ENCODE results near the gene SPATA3. TPM values are rescaled to one million over a fixed set of nuclear protein-coding genes. Genes with fewer than 3 reads are reported as not detected.
A peak's percentile ranks its signal among the peaks of the same experiment; 100 is the strongest.

The SPATA3 gene
- total and polyA plus RNA-seq, 5 donors from 2014 or later: 0.72 TPM; not detected in 4

DNA sequence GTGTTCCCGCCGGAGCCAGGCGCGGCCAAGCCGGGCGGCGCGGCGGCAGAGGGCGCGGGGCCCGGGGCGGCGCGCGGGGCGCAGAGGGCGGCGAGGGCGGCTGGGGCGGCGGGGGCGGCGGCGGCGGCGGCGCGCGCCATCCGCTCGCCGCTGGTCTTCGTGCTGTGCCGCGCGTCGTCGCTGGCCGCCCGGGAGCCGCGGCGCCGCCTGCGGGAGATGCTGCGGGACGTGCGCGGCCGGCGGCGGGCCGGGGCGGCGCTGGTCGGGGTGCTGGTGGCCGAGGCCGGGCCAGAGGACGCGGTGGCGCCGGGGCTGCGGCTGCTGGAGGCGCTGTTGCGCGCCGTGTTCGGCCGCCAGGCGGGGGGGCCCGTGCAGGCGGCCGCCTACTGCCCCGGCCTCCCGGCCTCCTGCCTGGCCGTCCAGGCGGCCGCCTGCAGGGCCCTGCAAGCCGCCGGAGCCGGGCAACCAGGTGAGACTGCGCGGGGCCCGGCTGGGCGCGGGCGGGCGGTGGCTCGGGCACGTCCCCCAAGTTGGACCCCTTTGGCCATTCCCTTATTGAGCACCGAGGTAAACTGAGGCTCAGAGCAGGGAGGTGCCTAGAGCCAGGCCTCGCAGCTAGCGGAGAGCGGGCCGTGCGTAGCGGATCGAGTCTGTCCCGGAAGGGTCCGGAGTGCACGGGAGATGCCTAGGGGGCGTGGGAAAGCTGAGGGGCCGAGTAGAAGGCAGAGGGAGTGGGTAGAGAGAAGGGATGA, 42.0 kb downstream of the SPATA3 start:
- ATAC-seq (ENCODE audit: low read depth in 2 of 2) (peak; percentile 16 to 34), DNase-seq (no peak)
- H3K4me3 Mint-ChIP-seq: peak overlapping the region in 1 of 4 donors; percentile 53
- peaks cover 84% of the 10 kb centered on the region for H3K27me3 Mint-ChIP-seq
- H3K9me3 ChIP-seq (ENCODE audit: control insufficient read depth in 2 of 2, low read length in 2 of 2): no peaks in the 10 kb centered on the region
- H3K4me1 ChIP-seq (ENCODE audit: control insufficient read depth, insufficient read depth, low read length, poor library complexity, severe bottlenecking): peaks cover 3% of the 10 kb centered on the region
- no peak overlapping the region for H3K27ac Mint-ChIP-seq
- H3K36me3 ChIP-seq (ENCODE audit: control insufficient read depth, insufficient read depth, low read length): no peaks in the 10 kb centered on the region
- H3K36me3 Mint-ChIP-seq: no peaks in the 10 kb centered on the region
- H3K9me3 Mint-ChIP-seq: peaks cover 0 to 2% (median 0%) of the 10 kb centered on the region in 7 donors
- no peak overlapping the region for H3K27ac ChIP-seq (ENCODE audit: insufficient read depth, low read length, poor library complexity, severe bottlenecking)
- no peak overlapping the region for H3K4me3 ChIP-seq (ENCODE audit: low read depth, low read length)
- peaks cover 0 to 11% (median 0%) of the 10 kb centered on the region in 4 donors for H3K4me1 Mint-ChIP-seq
- peaks cover 40% of the 10 kb centered on the region for H3K27me3 ChIP-seq (ENCODE audit: control insufficient read depth, insufficient read depth, low read length)

DNA sequence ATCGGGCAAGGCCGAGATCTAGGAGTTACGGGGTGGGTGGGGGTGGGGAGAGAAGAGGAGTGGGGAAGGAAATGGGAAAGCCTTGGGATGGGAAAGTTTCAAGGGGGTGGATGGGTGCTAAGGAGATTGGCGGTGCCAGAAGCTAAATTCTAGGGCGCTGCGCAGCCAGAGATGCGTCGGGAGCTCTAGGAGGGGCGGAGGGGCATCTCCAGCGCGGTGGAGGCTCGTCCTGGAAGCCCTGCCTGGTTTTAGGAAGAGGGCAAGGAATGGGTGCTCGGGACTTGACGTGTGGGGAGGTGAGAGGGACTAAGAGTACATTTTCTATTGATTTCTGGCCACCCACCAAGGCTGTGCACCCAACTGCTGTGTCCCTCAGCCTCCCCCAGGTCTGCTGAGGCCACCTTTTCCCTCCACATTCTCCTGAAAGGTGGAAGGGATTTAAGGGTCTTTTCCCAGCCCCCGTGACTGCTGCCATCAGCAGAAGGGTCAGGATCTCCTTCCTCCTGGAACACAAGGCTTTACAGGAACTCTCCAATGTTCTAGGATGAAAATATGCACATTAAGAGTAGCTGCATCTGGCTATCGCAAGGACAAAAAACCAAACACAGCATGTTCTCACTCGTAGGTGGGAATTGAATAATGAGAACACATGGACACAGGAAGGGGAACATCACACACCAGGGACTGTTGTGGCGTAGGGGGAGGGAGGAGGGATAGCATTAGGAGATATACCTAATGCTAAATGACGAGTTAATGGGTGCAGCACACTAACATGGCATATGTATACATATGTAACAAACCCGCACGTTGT, 42.8 kb downstream of the SPATA3 start:
- Histone ChIP-seq H3K4me1 (ENCODE audit: control insufficient read depth, insufficient read depth, low read length, poor library complexity, severe bottlenecking) (peaks cover 3% of the 10 kb centered on the region), H3K9me3 (ENCODE audit: control insufficient read depth in 2 of 2, low read length in 2 of 2) (no peaks in the 10 kb centered on the region), H3K27ac (ENCODE audit: insufficient read depth, low read length, poor library complexity, severe bottlenecking) (no peak overlapping the region), H3K36me3 (ENCODE audit: control insufficient read depth, insufficient read depth, low read length) (no peaks in the 10 kb centered on the region), H3K27me3 (ENCODE audit: control insufficient read depth, insufficient read depth, low read length) (peaks cover 40% of the 10 kb centered on the region), H3K4me3 (ENCODE audit: low read depth, low read length) (no peak overlapping the region)
- ATAC-seq (ENCODE audit: low read depth in 2 of 2): no peak
- H3K27ac Mint-ChIP-seq: no peak overlapping the region
- peaks cover 0 to 2% (median 0%) of the 10 kb centered on the region in 7 donors for H3K9me3 Mint-ChIP-seq
- no peaks in the 10 kb centered on the region for H3K36me3 Mint-ChIP-seq
- peaks cover 0 to 11% (median 0%) of the 10 kb centered on the region in 4 donors for H3K4me1 Mint-ChIP-seq
- H3K4me3 Mint-ChIP-seq: peak overlapping the region in 3 of 4 donors; percentile 38 to 66 (median 53)
- H3K27me3 Mint-ChIP-seq: peaks cover 84% of the 10 kb centered on the region
- DNase-seq: no peak

DNA sequence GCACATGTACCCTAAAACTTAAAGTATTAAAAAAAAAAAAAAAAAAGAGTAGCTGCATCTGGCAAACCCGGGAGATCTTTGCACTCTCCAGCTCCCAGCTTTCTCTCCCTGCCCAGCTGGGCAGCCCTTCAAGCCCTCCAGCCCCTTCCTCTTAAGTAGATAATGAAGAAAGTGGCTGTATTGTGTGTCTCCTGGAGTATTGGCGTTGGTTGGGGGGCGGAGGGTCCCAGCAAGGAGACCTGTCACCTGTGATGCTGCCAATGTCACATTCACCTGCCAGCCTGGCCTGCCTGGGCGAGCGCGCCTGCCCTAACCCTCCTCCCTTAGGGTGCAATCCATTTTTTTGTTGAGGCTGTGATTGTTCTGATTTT, 43.4 kb downstream of the SPATA3 start:
- H3K4me3 Mint-ChIP-seq: no peak overlapping the region
- H3K36me3 Mint-ChIP-seq: no peaks in the 10 kb centered on the region

DNA sequence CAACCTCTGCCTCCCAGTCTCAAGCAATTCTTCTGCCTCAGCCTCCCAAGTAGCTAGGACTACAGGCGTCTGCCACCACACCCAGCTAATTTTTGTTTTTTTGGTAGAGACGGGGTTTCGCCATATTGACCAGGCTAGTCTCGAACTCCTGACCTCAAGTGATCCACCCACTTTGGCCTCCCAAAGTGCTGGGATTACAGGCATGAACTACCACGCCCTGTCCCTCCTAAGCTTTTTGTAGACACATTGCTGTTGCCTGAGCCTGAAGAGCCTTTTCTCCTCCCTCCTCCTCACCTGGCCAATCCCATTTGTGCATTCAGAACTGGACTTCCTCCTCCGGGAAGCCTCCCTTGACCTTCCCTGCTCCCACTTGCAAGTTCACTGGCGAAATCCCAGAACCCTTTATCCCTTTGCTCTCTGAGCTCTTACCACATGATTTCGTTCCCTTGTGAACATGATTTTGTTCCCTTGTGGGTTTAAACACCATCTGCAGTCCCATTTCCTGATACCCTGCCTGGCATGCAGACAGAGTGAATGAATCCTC, 44.0 kb downstream of the SPATA3 start:
- H3K9me3 ChIP-seq (ENCODE audit: control insufficient read depth in 2 of 2, low read length in 2 of 2): no peaks in the 10 kb centered on the region
- no peak for ATAC-seq (ENCODE audit: low read depth in 2 of 2)
- H3K27ac Mint-ChIP-seq: peak overlapping the region in 1 of 3 donors; percentile 17
- peaks cover 74% of the 10 kb centered on the region for H3K27me3 Mint-ChIP-seq
- H3K36me3 ChIP-seq (ENCODE audit: control insufficient read depth, insufficient read depth, low read length): no peaks in the 10 kb centered on the region
- H3K4me1 ChIP-seq (ENCODE audit: control insufficient read depth, insufficient read depth, low read length, poor library complexity, severe bottlenecking): peaks cover 3% of the 10 kb centered on the region
- H3K27me3 ChIP-seq (ENCODE audit: control insufficient read depth, insufficient read depth, low read length): peaks cover 40% of the 10 kb centered on the region
- no peak overlapping the region for H3K4me3 ChIP-seq (ENCODE audit: low read depth, low read length)
- H3K4me1 Mint-ChIP-seq: peaks cover 0 to 11% (median 0%) of the 10 kb centered on the region in 4 donors
- no peak for DNase-seq
- peaks cover 0 to 2% (median 0%) of the 10 kb centered on the region in 7 donors for H3K9me3 Mint-ChIP-seq
- H3K4me3 Mint-ChIP-seq: peak overlapping the region in 1 of 4 donors; percentile 71
- no peaks in the 10 kb centered on the region for H3K36me3 Mint-ChIP-seq
- no peak overlapping the region for H3K27ac ChIP-seq (ENCODE audit: insufficient read depth, low read length, poor library complexity, severe bottlenecking)

More for the DNA sequence above, 43.4 kb downstream of the SPATA3 start:
- peaks cover 40% of the 10 kb centered on the region for H3K27me3 ChIP-seq (ENCODE audit: control insufficient read depth, insufficient read depth, low read length)
- H3K9me3 ChIP-seq (ENCODE audit: control insufficient read depth in 2 of 2, low read length in 2 of 2): no peaks in the 10 kb centered on the region
- peaks cover 3% of the 10 kb centered on the region for H3K4me1 ChIP-seq (ENCODE audit: control insufficient read depth, insufficient read depth, low read length, poor library complexity, severe bottlenecking)
- H3K27ac Mint-ChIP-seq: no peak overlapping the region
- peaks cover 80% of the 10 kb centered on the region for H3K27me3 Mint-ChIP-seq
- H3K4me1 Mint-ChIP-seq: peaks cover 0 to 11% (median 0%) of the 10 kb centered on the region in 4 donors
- H3K4me3 ChIP-seq (ENCODE audit: low read depth, low read length): no peak overlapping the region
- peaks cover 0 to 2% (median 0%) of the 10 kb centered on the region in 7 donors for H3K9me3 Mint-ChIP-seq
- no peak for ATAC-seq (ENCODE audit: low read depth in 2 of 2)
- DNase-seq: no peak
- H3K36me3 ChIP-seq (ENCODE audit: control insufficient read depth, insufficient read depth, low read length): no peaks in the 10 kb centered on the region
- no peak overlapping the region for H3K27ac ChIP-seq (ENCODE audit: insufficient read depth, low read length, poor library complexity, severe bottlenecking)

DNA sequence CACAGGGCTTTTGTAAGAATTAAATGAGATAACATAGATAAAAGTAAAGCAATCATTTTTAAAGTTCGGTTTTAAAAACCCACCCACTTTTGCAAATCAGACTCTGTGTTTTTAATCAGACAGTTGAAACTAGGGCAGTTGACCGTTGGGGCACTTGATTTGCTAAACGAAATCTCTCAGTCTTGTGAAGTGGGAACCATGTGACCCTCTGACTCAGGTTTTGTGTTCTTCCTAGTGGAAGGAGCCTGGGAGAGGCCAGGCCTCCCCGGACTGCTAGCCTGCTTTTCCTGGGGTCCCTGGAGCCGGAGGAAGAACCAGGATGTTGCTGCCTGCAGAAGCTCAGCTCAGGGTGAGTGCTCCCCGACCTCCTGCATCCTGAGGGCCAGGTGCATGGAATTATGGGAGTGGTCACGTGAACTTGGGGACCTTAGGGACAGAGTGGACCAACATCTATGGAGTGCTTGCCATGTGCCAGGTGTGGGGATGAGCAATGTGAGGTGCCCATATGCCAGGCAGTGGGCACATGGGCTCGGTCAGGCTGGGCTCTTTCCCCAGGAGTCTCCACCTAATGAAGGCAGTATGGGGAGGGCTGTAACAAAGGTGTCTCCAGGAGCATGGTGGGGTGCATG, 45.3 kb downstream of the SPATA3 start:
- peaks cover 3% of the 10 kb centered on the region for H3K4me1 ChIP-seq (ENCODE audit: control insufficient read depth, insufficient read depth, low read length, poor library complexity, severe bottlenecking)
- H3K27ac ChIP-seq (ENCODE audit: insufficient read depth, low read length, poor library complexity, severe bottlenecking): no peak overlapping the region
- ATAC-seq (ENCODE audit: low read depth in 2 of 2) (no peak), DNase-seq (no peak)
- Mint-ChIP-seq H3K4me1 (peaks cover 0 to 11% (median 0%) of the 10 kb centered on the region in 4 donors), H3K27ac (peak overlapping the region in 1 of 3 donors; percentile 43), H3K36me3 (no peaks in the 10 kb centered on the region), H3K4me3 (no peak overlapping the region), H3K27me3 (peaks cover 61% of the 10 kb centered on the region), H3K9me3 (peaks cover 0 to 2% (median 0%) of the 10 kb centered on the region in 7 donors)
- no peaks in the 10 kb centered on the region for H3K36me3 ChIP-seq (ENCODE audit: control insufficient read depth, insufficient read depth, low read length)
- no peaks in the 10 kb centered on the region for H3K9me3 ChIP-seq (ENCODE audit: control insufficient read depth in 2 of 2, low read length in 2 of 2)
- H3K4me3 ChIP-seq (ENCODE audit: low read depth, low read length): no peak overlapping the region
- peaks cover 37% of the 10 kb centered on the region for H3K27me3 ChIP-seq (ENCODE audit: control insufficient read depth, insufficient read depth, low read length)

DNA sequence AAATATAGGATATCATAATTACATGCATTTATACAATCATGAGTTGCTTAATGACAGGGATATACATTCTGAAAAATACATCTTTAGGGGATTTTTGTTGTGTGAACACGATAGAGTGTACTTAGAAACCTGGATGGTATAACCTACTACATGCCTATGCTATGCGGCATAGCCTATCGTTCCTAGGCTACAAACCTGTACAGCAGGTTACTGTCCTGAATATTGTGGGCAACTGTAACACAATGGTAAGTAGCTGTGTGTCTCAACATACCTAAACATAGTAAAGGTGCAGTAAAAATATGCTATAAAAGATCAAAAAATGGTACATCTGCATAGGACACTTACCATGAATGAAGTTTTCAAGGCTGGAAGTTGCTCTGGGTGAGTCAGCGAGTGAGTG, 47.9 kb downstream of the SPATA3 start:
- no peak overlapping the region for H3K4me3 ChIP-seq (ENCODE audit: low read depth, low read length)
- DNase-seq: no peak
- H3K4me1 ChIP-seq (ENCODE audit: control insufficient read depth, insufficient read depth, low read length, poor library complexity, severe bottlenecking): no peaks in the 10 kb centered on the region
- no peaks in the 10 kb centered on the region for H3K4me1 Mint-ChIP-seq
- H3K27ac Mint-ChIP-seq: no peak overlapping the region
- H3K27me3 Mint-ChIP-seq: peaks cover 50% of the 10 kb centered on the region
- H3K27ac ChIP-seq (ENCODE audit: insufficient read depth, low read length, poor library complexity, severe bottlenecking): no peak overlapping the region
- no peak for ATAC-seq (ENCODE audit: low read depth in 2 of 2)
- peaks cover 25% of the 10 kb centered on the region for H3K27me3 ChIP-seq (ENCODE audit: control insufficient read depth, insufficient read depth, low read length)
- no peaks in the 10 kb centered on the region for H3K36me3 Mint-ChIP-seq
- no peaks in the 10 kb centered on the region for H3K9me3 ChIP-seq (ENCODE audit: control insufficient read depth in 2 of 2, low read length in 2 of 2)
- H3K9me3 Mint-ChIP-seq: peaks cover 0 to 2% (median 0%) of the 10 kb centered on the region in 7 donors
- no peaks in the 10 kb centered on the region for H3K36me3 ChIP-seq (ENCODE audit: control insufficient read depth, insufficient read depth, low read length)
- H3K4me3 Mint-ChIP-seq: no peak overlapping the region

DNA sequence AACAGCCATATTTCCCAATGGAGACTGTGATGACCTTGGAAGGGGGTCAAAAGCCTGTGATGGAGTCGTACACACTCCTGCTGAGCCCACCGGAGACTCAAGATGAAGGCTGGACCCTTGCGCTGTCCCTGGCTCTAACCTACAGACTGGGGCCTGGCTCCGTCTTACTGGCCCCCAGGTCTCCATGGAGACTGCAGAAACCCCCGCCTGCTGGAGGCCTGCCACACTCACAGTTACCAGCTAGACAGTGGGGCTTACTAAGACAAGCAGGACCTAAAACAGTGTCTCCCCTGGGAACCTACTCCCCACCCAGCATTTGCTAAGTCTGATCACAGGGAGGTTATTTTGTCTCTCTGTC, 51.0 kb downstream of the SPATA3 start:
- Histone ChIP-seq H3K36me3 (ENCODE audit: control insufficient read depth, insufficient read depth, low read length) (no peaks in the 10 kb centered on the region), H3K27me3 (ENCODE audit: control insufficient read depth, insufficient read depth, low read length) (peaks cover under 1% of the 10 kb centered on the region), H3K9me3 (ENCODE audit: control insufficient read depth in 2 of 2, low read length in 2 of 2) (no peaks in the 10 kb centered on the region), H3K27ac (ENCODE audit: insufficient read depth, low read length, poor library complexity, severe bottlenecking) (no peak overlapping the region), H3K4me1 (ENCODE audit: control insufficient read depth, insufficient read depth, low read length, poor library complexity, severe bottlenecking) (no peaks in the 10 kb centered on the region), H3K4me3 (ENCODE audit: low read depth, low read length) (no peak overlapping the region)
- Mint-ChIP-seq H3K9me3 (peaks cover 0 to 2% (median 0%) of the 10 kb centered on the region in 7 donors), H3K4me1 (no peaks in the 10 kb centered on the region), H3K36me3 (no peaks in the 10 kb centered on the region), H3K27ac (no peak overlapping the region), H3K27me3 (peaks cover 43% of the 10 kb centered on the region), H3K4me3 (no peak overlapping the region)
- DNase-seq: no peak
- no peak for ATAC-seq (ENCODE audit: low read depth in 2 of 2)
